Activated CD8-positive, alpha-beta memory T cell treated with anti-CD3 and anti-CD28 coated beads, Interleukin-2, amount 50 U/mL, for 24 hours (primary cell): ENCODE data around the gene LRP8.

Experiments used
- DNase-seq: peaks from one replicate; pipeline ENCODE4 v3.0.0-alpha.2; 2020; ENCODE audit errors: extremely low read depth

LRP8 gene

DNA sequence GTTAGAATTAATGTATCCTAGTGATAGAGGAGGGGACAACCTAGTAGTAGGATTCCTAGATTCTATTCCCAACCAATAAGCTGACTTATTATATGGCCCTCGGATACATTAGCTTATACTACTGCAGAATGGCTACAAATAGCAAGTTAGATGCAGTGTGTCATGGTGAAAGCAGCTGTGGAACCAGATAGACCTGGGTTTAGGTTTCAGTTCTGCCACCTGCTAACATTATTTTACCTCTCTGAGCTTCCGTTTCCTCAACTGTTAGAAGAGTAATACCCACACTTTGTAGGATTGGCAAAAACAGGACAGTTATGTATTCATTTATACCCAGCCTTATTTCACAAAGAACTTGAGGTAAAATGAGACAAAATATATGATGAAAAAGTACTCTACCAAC is 67.9 kb downstream of the LRP8 start:
- DNase-seq, result no peak

GRCh38 chr1:53258216-53258615 is 69.7 kb downstream of the LRP8 start:
- no peak for DNase-seq

- no peak for DNase-seq
These were observed 70.3 kb downstream of the LRP8 start for GRCh38 chr1:53257454-53258081.

GRCh38 chr1:53256511-53257453 is 71.1 kb downstream of the LRP8 start:
- DNase-seq, result no peak

DNA sequence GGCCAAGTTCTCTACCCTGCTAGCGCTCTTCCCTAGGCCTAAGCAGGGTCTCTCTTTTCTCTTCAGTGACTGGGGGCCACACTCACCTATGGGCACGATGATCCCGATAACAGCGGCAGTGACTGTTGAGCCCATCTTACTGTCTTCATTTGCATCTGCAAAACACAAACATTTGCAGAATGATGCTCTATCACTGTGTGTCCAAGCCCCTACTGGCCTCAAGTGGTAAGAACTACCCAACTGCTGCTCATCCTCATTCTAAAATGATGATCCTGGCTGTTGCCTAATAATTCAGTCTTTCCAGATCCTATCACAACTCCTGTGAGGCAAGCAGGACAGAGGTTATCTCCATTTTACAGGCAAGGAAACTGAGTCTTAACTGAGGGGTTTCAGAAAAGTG is 72.8 kb downstream of the LRP8 start:
- no peak for DNase-seq

DNA sequence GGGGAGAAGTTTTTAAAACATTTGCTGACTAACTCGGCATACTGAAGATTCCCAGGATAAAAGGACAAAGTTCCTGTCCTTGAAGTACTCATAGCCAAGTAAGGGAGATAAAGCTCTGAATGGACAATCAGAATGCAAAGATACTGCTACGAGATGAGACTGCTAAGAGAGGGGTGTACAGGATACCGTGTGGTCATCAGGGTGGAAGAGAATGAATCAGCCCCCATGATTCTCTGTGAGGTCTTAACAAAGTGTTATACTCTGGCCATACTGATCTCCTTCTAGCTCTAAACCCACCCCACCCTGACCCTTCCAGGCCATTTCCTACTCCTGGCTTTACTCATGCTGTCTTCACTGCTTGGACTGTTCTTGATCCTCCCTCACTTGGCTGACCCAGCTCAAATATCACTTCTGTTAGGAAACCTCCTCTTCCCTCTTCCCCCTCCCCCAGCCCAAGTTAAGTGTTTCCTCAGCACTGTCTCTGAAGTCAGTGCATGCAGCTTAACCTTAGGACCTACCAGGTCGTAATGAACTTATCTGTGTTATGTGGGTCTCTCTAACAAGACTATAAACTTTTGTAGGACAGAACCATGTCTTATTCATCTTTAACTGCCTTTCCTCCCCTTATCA is 73.7 kb downstream of the LRP8 start:
- no peak for DNase-seq

- DNase-seq, result no peak
These were observed 77.5 kb downstream of the LRP8 start for GRCh38 chr1:53250325-53250724.

- no peak for DNase-seq
These were observed 78.2 kb downstream of the LRP8 start for GRCh38 chr1:53249706-53250105.

GRCh38 chr1:53246261-53247134 is 81.4 kb downstream of the LRP8 start:
- no peak for DNase-seq

DNA sequence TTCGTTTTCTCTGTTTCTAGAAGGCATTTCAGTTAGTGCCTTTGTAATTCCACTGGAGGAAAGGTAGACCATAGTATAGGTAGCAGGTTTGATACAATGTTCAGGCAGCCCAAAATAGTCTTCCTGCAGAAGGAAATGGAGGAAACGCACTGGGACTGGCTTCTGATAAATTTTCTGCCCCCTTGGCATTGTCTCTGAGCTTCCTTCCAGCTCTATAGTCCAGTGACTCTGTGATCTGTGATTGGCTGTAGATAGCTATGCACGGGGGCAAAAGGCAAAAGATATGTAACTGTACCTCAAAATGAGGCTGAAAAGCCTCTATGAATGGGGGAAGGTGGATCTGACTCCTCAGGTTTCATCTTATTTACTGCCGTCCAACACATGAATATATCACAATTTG is 83.7 kb downstream of the LRP8 start:
- DNase-seq, result no peak

DNA sequence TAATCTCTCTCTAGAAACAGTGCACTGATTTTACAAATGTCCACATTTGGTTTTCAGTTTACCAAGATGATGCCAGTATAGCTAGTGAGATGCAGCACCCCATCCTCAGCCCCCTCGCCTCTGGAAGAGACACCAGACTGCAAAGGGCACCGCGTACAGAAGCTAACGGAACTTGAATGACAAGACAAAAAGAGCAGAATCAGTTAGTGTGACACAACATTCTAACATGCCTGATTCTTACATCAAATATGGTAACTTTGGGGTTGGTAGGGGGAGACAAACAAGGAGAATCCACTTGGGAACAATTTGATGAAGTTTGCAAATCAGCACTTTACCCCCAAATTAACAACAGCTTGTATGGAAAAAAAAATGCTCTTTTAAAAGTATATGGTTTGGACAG is 85.5 kb downstream of the LRP8 start:
- DNase-seq, result no peak

DNA sequence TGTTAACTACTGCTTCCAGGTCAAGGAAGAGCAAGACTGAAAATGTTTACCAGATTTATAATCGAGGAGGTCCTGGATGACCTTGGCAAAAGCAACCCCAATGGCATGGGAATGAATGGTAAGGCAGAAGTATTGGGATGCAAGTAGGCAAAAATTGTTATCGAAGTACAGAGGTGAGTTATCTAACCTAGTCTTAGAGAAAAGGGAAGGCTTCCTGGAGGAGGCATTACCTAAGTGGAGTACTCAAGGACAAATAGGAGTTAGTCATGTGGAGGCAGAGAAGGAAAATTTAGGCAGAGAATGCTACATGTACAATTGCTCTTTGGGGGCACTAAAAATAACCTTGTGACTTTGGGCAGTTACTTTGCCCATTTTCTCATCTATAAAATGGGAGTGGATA is 86.0 kb downstream of the LRP8 start:
- no peak for DNase-seq

- peak; percentile 89 for DNase-seq
These were observed 89.4 kb downstream of the LRP8 start, which contains the start of gene MAGOH for GRCh38 chr1:53238197-53239155. Gene MAGOH (minus strand): TSS chr1:53238518. CDS start chr1:53238448, 70 bp downstream.

- no peak for DNase-seq
These were observed 90.2 kb downstream of the LRP8 start for GRCh38 chr1:53237638-53238037.

DNA sequence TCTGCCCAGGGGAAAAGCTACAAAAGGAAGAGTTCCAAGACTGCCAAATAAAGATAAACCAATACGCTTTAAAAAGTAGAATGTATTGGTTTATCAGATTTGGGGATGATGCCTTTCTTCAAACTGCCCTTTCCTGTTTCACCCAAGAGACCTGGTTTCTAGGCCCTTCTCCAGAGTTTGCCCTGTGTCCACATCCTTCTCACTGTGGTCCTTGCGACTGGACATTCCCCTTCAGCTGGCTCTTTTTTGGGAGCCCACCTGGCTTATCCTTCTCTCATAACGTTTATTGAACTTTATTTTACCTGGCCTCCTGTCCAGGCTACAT is 106.9 kb downstream of the LRP8 start:
- DNase-seq, result no peak

DNA sequence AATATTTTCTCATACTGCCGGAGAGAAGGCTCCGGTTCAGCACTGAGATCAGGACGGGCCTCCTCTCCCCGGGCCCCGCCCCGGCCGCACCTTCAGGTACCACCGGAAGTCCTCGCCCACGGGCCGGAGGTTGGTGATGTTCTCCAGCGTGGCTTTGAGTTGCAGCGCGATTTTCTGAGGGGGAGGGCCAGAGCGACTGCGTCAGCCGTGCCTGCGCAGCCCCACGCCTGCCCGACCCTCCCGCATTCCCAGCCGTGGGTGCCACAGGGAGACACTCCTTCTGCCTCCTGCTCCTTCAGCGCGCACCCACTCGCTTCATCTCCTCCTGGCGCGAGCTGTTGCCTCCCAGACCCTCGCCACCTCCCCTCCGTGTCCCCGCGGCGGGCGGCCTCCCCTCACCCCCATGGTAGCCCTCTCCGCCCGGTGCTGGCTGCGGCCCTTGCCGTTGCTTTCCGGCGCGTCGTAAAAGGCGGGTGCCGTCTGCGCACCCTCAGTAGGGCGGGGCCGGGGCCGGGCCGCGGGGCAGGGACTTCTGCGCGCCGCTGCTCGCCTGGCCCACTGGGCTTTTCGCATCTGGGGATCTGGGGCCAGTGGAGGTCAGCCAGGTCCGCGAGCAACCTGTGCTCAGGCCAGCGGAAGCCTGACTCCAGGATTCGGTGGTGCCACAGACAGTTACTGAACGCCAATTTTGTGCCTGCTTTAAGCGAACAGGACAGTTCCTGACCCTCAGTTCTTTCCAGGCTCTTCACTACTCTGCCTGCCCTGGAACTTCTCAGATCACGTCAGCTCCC is 107.5 kb downstream of the LRP8 start, which contains the start of gene CZIB:
TSS of gene CZIB (minus strand) at position 464 of the 791 bp plus-strand sequence. CDS start at position 405, 59 bp downstream.
- peak; percentile 88 for DNase-seq

DNA sequence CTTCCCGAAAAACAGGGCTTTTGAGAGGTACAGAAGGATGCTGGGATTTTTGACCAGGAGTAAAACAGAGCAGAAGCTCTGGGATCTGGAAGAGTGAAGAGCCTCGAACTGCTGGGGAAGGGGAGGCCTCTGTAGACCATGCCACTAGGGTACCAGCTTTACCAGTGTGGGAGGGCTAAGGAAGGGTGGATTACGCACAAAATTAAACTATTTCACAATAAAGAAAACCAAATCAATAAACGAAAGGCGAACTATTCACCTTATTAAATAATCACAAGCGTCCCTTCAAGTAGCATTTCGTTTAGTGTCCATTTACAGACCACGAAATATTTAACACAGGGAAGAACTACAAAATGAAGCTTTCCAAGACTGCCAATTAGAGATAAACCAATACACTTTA is 108.2 kb downstream of the LRP8 start:
- DNase-seq, result no peak

- DNase-seq, result no peak
These were observed 109.7 kb downstream of the LRP8 start for GRCh38 chr1:53218201-53218600.

DNA sequence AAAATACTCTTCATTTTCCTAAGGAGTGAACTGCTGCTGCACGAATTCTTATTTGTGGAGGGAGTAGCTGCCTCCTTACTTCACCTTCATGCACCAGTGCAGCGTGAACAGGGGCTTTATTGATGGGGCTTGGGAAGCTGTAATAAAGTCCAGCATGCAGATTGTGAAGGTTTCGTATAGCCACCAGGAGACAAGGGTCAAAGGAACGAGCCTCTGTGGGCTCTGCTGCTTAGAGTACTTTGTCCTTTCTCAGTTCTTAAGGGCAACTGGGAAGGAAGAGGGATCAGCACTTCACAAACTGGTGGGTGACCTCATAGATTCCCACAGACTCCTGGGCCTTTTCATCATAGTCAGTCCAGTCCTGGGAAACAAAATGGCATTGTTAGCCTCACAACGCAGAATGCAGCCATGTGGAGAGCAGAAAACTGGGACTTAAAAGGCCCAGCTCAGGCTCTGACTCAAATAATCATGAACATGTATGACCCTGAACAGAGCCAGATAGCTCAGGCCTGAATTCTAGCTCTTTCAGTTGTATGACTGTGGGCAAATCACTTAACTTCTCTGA is 113.4 kb downstream of the LRP8 start:
- no peak for DNase-seq
